Lower lobe of right lung (tissue), 2 donors: ENCODE results near the gene COLQ. TPM values are rescaled to one million over a fixed set of nuclear protein-coding genes. Genes with fewer than 3 reads are reported as not detected.

Experiments used
- ATAC-seq, 2 donors: fragments of 200-7000 bp; cut with Tn5 transposase; one replicate each; pipeline ENCODE4 v1.9.1; 2020 to 2022; ENCODE audit warnings: mild to moderate bottlenecking in 2 of 2, moderate library complexity in 2 of 2
- DNase-seq: peaks from one replicate; pipeline ENCODE4 v3.0.0-alpha.2; 2020
- H3K27ac ChIP-seq: fragments of 200-600 bp; one replicate; pipeline ENCODE4 v1.8.0; 2022
- H3K27me3 ChIP-seq: fragments of 200-600 bp; one replicate; pipeline ENCODE4 v1.8.0; 2022; ENCODE audit warnings: low read depth
- H3K36me3 ChIP-seq: fragments of 200-600 bp; one replicate; pipeline ENCODE4 v1.8.0; 2022; ENCODE audit warnings: mild to moderate bottlenecking
- H3K4me1 ChIP-seq: fragments of 200-600 bp; one replicate; pipeline ENCODE4 v1.8.0; 2022
- H3K4me3 ChIP-seq: fragments of 200-600 bp; one replicate; pipeline ENCODE4 v1.8.0; 2022; ENCODE audit warnings: mild to moderate bottlenecking
- H3K9me3 ChIP-seq: fragments of 200-600 bp; one replicate; pipeline ENCODE4 v1.8.0; 2022
- CTCF ChIP-seq: fragments of 200-600 bp; IDR thresholded peaks from one replicate; pipeline ENCODE4 v1.8.0; 2022; ENCODE audit warnings: antibody characterized with exemption, mild to moderate bottlenecking
- intact Hi-C: fragments of 100-400 bp; cut with DNase I; formaldehyde crosslinking; loops from one replicate; pipeline ENCODE4 v1.11.0; 2022
- total RNA-seq: library from RNA; stranded (reverse); fragmentation: NEBNext Ultra II Directional; extraction: Animal tissue kit (Norgen Biotek cat#: 25700); gene quantifications from one replicate; pipeline ENCODE4 v1.2.1, GENCODE V29; 2021
- donor health status: DM: no; HTN: yes; CAD: no; lungs with severe emphysema.

Gene COLQ
- total RNA-seq, 1 donor from 2014 or later, result 2.0 TPM

- H3K27me3 ChIP-seq, result no peaks in the 10 kb centered on the region
- no peaks in the 10 kb centered on the region for H3K9me3 ChIP-seq
- H3K27ac ChIP-seq, result no peak overlapping the region
- DNase-seq, result no peak
- no peak for TF ChIP-seq CTCF
- intact Hi-C loops, result no loop called here
- peaks cover 17% of the 10 kb centered on the region for H3K4me1 ChIP-seq
- no peak for ATAC-seq
- H3K4me3 ChIP-seq, result no peak overlapping the region
- H3K36me3 ChIP-seq, result no peaks in the 10 kb centered on the region
Observed at GRCh38 chr3:15497964-15498363, 23.5 kb downstream of the COLQ start.

GRCh38 chr3:15496341-15496664, 25.2 kb downstream of the COLQ start:
- Histone ChIP-seq H3K27me3 (no peaks in the 10 kb centered on the region), H3K9me3 (no peaks in the 10 kb centered on the region), H3K36me3 (no peaks in the 10 kb centered on the region), H3K4me1 (peaks cover 17% of the 10 kb centered on the region), H3K27ac (no peak overlapping the region), H3K4me3 (no peak overlapping the region)
- no peak for TF ChIP-seq CTCF
- ATAC-seq (no peak), DNase-seq (no peak)
- intact Hi-C loops, result no loop called here

GRCh38 chr3:15495461-15496340, 25.8 kb downstream of the COLQ start:
- no peaks in the 10 kb centered on the region for H3K9me3 ChIP-seq
- intact Hi-C loops, result no loop called here
- TF ChIP-seq CTCF, result no peak
- H3K4me3 ChIP-seq, result no peak overlapping the region
- no peaks in the 10 kb centered on the region for H3K36me3 ChIP-seq
- H3K27me3 ChIP-seq, result no peaks in the 10 kb centered on the region
- no peak overlapping the region for H3K27ac ChIP-seq
- DNase-seq (no peak), ATAC-seq (peak in 1 of 2 donors; percentile 15)
- peaks cover 16% of the 10 kb centered on the region for H3K4me1 ChIP-seq

GRCh38 chr3:15493436-15493835, 28.1 kb downstream of the COLQ start:
- DNase-seq, result no peak
- H3K9me3 ChIP-seq, result no peaks in the 10 kb centered on the region
- no peaks in the 10 kb centered on the region for H3K27me3 ChIP-seq
- no peaks in the 10 kb centered on the region for H3K4me1 ChIP-seq
- no peak overlapping the region for H3K27ac ChIP-seq
- intact Hi-C loops, result no loop called here
- no peak for ATAC-seq
- TF ChIP-seq CTCF, result no peak
- no peak overlapping the region for H3K4me3 ChIP-seq
- no peaks in the 10 kb centered on the region for H3K36me3 ChIP-seq

- H3K4me3 ChIP-seq, result no peak overlapping the region
- H3K27me3 ChIP-seq, result no peaks in the 10 kb centered on the region
- H3K9me3 ChIP-seq, result no peaks in the 10 kb centered on the region
- no peak for DNase-seq
- no peaks in the 10 kb centered on the region for H3K4me1 ChIP-seq
- no peak for TF ChIP-seq CTCF
- H3K27ac ChIP-seq, result no peak overlapping the region
- intact Hi-C loops, result no loop called here
- no peaks in the 10 kb centered on the region for H3K36me3 ChIP-seq
- ATAC-seq, result no peak
Observed at GRCh38 chr3:15492847-15493360, 28.6 kb downstream of the COLQ start.
